Right lobe of liver (tissue), 4 donors: ENCODE results near the gene DMAC2L.

Experiments
- CTCF ChIP-seq, 4 donors: fragments of 200-600 bp in 3 of 4; fragments of 450-650 bp in 1 of 4; IDR thresholded peaks; one replicate each; pipeline versions ENCODE4 v1.5.1 to v1.8.0; 2016 to 2022; ENCODE audit warnings: antibody characterized with exemption in 4 of 4, mild to moderate bottlenecking in 2 of 4
- POLR2A ChIP-seq: fragments of 450-650 bp; IDR thresholded peaks from one replicate; pipeline ENCODE4 v1.6.1; 2017; ENCODE audit warnings: antibody characterized with exemption, mild to moderate bottlenecking
- donor health status: DM: no; HTN: no; CAD: no.
- donor health status: DM: no; HTN: no; CAD: no.
- donor health status: DM: no; HTN: yes; CAD: no.

GRCh38 chr14:50320283-50320682, 8.2 kb downstream of the DMAC2L start:
- TF ChIP-seq CTCF (IDR thresholded peaks at IDR 0.05), result no peak
- TF ChIP-seq POLR2A, result no peak
